NCI-H2196 treated with DMSO at 0.1 percent for 48 hours (cell line): Measurements from ENCODE around the gene GCSAM.

Source experiments
- DNase-seq: peaks from one replicate; lab custom pipeline; 2025; ENCODE audit not compliant: unreplicated experiment; lab: John Stamatoyannopoulos, UW

The GCSAM gene

GRCh38 chr3:112129925-112130637, 3.0 kb downstream of the GCSAM start:
- DNase-seq: no peak

GRCh38 chr3:112128843-112129727, 4.0 kb downstream of the GCSAM start:
- DNase-seq: no peak

GRCh38 chr3:112127522-112128494, 5.2 kb downstream of the GCSAM start:
- DNase-seq: no peak

GRCh38 chr3:112126511-112126911, 6.5 kb downstream of the GCSAM start:
- DNase-seq: no peak

- DNase-seq: no peak
Observed at GRCh38 chr3:112124907-112125607, 8.0 kb downstream of the GCSAM start.

DNA sequence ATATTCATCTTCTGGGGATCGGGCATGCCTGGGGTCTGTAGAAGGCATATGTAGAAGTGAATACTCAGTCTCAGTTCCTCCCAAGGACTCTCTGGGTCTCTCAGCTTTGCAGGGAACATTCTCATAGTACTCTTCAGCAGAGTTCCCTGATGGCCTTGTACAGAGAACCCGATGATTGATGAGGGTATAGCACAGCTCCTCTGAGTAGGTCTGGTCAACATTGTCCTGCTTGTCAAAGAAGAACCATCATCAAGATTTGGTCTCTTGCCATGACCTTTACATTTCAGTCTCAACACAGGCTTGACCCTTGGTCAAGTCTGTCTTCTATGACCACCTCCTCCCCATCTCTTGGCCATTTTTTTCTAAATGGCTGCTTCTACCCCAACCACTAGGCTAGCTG, 9.5 kb downstream of the GCSAM start:
- DNase-seq: no peak

DNA sequence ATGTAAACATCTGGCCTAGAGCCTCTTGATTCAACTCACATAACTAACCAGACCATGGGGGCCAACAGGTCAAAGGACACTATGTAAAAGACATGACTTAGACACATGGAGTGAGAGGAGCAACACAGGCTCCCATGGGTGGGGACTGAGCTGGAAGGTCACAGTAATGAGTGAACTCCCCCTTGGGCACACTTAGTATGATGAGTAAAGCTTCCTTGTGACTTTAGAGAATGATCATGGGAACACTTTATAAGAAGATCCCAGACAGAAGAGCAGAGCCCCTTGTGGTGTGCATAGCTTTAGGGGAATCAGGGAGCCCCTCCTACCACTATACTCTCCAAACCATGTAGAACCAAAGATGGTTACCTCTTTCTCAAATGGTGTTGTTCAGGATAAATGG, 10.2 kb downstream of the GCSAM start:
- no peak for DNase-seq

- no peak for DNase-seq
Observed at GRCh38 chr3:112121577-112122547, 11.2 kb downstream of the GCSAM start.

DNA sequence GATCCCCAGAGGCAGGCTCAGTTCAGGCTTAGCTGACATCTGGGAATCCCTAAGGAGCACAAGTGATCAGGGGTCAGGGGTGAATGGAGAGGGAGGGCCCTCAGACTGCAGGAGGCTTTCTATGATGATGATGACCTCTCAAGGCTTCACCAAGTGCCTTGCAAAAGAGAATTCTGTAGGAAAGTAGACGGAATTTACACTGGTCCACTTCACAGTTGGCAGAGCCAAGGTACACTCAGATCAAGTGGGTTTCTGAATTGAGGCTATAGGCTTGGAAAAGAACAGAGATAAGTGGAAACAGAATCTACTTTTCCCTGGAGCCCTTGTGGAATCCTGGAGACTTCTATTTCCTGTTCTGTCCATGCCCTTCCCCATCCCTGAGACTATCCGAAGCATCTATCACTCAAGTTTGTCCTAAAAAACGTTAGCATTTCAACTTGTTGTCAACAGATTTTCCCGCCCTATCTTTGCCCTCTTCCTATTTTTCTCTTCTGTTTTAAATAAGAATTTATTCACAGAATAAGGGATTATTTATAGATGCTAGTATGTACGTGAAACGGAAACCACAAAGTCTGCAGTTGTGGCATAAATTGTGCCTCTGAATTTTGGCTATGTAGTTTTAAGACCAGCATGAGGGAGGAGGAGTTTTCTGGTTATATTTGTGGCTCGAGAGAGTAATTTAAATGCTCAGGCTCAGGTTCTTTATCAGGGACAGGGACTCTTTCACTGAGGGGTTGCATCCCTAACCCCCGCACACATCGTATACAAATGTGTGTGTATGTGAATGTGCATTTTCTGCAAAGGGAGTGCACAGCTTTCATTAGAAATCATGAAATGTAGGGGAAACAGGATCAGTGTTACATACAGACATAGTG, 12.8 kb downstream of the GCSAM start:
- DNase-seq: no peak

GRCh38 chr3:112117841-112118571, 15.0 kb downstream of the GCSAM start:
- no peak for DNase-seq

DNA sequence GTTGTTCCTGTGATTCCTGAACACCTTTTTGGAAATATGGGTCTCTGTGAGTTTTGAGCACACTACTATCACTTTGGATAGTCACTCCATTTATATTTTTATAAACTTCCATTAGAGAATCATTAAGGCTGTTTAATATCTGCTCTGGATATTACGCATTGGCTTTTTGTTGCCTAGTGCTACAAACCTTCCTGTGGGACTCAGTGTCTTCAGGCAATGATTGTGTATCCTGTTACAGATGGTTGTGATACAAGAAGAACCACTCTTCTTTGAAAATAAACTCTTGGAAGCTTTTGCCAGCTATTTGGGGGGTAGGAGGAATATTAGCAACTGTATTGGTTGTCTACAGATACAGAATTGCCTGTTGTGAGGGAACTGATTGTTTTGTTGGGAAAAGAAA, 15.6 kb downstream of the GCSAM start:
- no peak for DNase-seq

- DNase-seq: no peak
Observed at GRCh38 chr3:112116748-112117186, 16.3 kb downstream of the GCSAM start.

DNA sequence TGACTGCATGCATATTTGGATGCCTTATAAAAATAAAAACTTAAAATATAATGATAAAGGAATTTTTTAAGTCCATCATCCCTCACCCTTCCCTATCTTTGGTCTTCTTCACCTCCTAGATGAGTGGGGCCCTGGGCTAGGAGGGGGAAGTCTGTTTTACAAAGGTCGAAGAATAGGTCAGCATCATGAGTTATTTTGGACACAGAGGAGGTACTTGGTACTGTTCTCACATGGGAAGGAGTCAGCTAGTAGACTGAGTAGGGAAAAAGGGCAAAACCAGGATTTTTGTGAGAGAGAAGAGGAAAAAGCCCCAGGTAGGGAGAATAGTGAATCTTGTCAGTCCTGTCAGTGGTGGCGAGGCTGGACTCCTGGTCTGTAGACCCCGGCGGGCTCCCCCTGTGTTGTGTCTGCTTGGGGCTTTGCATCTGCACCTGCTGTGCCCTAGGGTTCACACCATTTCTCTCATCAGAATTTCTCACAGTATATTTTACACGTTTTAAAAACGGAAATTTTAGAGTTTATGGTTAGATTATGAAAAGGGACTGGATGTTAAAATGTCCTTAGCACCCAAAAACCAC, 17.2 kb downstream of the GCSAM start:
- DNase-seq: no peak

- DNase-seq: no peak
Observed at GRCh38 chr3:112115161-112115739, 17.8 kb downstream of the GCSAM start.

- DNase-seq: no peak
Observed at GRCh38 chr3:112114576-112115160, 18.4 kb downstream of the GCSAM start.

DNA sequence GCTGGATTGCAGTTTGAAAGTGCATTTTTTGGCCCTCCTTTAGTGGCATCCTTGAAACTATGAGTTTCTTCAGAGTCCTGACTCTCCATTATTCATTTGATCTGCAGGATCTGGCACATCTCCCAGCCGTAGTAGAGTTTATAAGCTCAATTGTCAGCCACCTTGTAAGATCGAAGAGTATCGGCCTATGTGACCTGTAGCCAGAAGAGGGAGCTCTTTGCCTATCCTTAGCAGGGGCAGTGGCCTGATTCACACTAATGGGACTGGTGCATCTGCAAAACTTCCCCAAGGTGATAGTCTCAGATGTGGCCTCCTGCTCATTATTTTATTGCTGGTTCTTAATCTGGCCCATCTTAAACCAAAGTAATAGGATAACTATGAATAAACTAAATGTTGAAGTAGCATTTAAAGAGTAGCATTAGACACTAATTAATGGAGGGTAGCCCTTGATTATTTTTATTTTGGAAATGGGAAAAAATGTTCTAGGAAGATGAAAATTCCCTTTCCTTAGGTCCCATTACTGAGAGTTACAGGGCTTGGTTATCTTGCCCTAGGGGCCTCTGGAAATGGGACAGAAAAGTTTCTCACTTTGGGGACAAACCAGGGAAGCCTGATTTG, 21.2 kb downstream of the GCSAM start:
- DNase-seq: peak; percentile 88
